Parathyroid adenoma (tissue), 2 donors: ENCODE measurements around the gene LRP2BP.

Experiments
- H2AFZ ChIP-seq: fragments of 300-600 bp; sonication (generic); one replicate; pipeline ENCODE4 v1.7.0; 2017; ENCODE audit warnings: antibody characterized with exemption, mild to moderate bottlenecking
- H3K27ac ChIP-seq: fragments of 300-600 bp; sonication (generic); one replicate; pipeline ENCODE4 v1.7.0; 2017
- H3K27me3 ChIP-seq: fragments of 300-600 bp; sonication (generic); one replicate; pipeline ENCODE4 v1.7.0; 2017; ENCODE audit warnings: low read length; ENCODE audit not compliant: control insufficient read depth, insufficient read depth
- H3K36me3 ChIP-seq: fragments of 300-600 bp; sonication (generic); one replicate; pipeline ENCODE4 v1.7.0; 2017; ENCODE audit warnings: low read length; ENCODE audit not compliant: control insufficient read depth, insufficient read depth
- H3K4me1 ChIP-seq: fragments of 300-600 bp; sonication (generic); one replicate; pipeline ENCODE4 v1.7.0; 2017; ENCODE audit warnings: control low read depth
- H3K4me2 ChIP-seq: fragments of 300-600 bp; sonication (generic); one replicate; pipeline ENCODE4 v1.7.0; 2017; ENCODE audit warnings: low read length
- H3K4me3 ChIP-seq: fragments of 300-600 bp; sonication (generic); one replicate; pipeline ENCODE4 v1.7.0; 2017; ENCODE audit warnings: low read depth, low read length
- H3K79me2 ChIP-seq: fragments of 300-600 bp; sonication (generic); one replicate; pipeline ENCODE4 v1.7.0; 2017; ENCODE audit warnings: control low read depth
- H3K9ac ChIP-seq: fragments of 300-600 bp; sonication (generic); one replicate; pipeline ENCODE4 v1.7.0; 2017; ENCODE audit warnings: mild to moderate bottlenecking
- H3K9me3 ChIP-seq: fragments of 300-600 bp; sonication (generic); one replicate; pipeline ENCODE4 v1.7.0; 2017; ENCODE audit warnings: low read length; ENCODE audit not compliant: control insufficient read depth
- TF ChIP-seq, protein P1 (sequence below): fragments of 300-600 bp; sonication (generic); IDR thresholded peaks from one replicate; pipeline ENCODE4 v1.7.0; 2017; ENCODE audit warnings: antibody characterized with exemption, mild to moderate bottlenecking
- donor health status: primary hyperparathyroidism.

Gene LRP2BP

DNA sequence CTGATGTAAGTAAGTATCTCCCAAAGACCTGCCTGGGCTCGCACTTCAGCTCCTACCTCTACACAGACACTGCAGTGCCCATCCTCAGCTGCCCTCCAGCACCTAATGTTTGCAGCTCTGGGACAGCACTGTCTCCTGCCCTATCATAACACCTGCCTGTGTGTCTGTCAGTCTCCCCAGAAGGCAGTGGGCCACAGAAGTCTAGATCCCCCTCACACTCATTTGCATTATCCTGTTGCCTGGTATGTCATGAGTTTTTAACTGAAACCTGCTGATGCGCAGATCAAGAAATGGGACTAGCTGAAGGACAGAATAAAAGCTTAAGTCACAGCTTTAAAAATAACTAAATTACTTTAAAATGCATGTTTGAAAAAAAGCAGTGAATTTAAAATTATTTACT lies 43.0 kb downstream of the LRP2BP start:
- no peaks in the 10 kb centered on the region for H3K27me3 ChIP-seq
- no peak overlapping the region for H2AFZ ChIP-seq
- H3K4me2 ChIP-seq: no peak overlapping the region
- TF ChIP-seq, protein P1, sequence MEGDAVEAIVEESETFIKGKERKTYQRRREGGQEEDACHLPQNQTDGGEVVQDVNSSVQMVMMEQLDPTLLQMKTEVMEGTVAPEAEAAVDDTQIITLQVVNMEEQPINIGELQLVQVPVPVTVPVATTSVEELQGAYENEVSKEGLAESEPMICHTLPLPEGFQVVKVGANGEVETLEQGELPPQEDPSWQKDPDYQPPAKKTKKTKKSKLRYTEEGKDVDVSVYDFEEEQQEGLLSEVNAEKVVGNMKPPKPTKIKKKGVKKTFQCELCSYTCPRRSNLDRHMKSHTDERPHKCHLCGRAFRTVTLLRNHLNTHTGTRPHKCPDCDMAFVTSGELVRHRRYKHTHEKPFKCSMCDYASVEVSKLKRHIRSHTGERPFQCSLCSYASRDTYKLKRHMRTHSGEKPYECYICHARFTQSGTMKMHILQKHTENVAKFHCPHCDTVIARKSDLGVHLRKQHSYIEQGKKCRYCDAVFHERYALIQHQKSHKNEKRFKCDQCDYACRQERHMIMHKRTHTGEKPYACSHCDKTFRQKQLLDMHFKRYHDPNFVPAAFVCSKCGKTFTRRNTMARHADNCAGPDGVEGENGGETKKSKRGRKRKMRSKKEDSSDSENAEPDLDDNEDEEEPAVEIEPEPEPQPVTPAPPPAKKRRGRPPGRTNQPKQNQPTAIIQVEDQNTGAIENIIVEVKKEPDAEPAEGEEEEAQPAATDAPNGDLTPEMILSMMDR: no peak
- H3K4me3 ChIP-seq: no peak overlapping the region
- H3K79me2 ChIP-seq: no peaks in the 10 kb centered on the region
- no peaks in the 10 kb centered on the region for H3K36me3 ChIP-seq
- H3K27ac ChIP-seq: no peak overlapping the region
- H3K9me3 ChIP-seq: no peaks in the 10 kb centered on the region
- H3K9ac ChIP-seq: no peak overlapping the region
- H3K4me1 ChIP-seq: no peaks in the 10 kb centered on the region

DNA sequence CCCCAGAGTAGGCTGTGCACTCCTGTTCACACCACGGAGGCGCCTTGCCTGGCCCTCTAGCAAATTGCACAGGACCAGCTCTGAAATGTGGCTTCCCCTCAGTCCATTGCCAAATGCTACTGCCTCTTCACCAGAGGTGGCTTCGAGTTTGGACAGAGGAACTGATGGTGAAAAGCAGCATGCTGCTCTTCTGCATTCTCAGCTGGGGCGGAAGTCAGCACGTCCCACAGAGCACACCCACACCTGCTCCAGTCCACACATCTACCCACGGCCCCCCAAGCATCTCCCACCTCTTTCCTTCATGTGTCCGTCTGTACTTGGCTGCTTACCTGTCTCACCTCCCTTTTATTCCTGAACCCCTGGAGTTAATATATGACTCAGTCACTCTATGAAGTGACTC lies 43.5 kb downstream of the LRP2BP start:
- H3K79me2 ChIP-seq: no peaks in the 10 kb centered on the region
- H3K9me3 ChIP-seq: no peaks in the 10 kb centered on the region
- no peaks in the 10 kb centered on the region for H3K36me3 ChIP-seq
- no peak overlapping the region for H3K4me3 ChIP-seq
- no peak overlapping the region for H3K27ac ChIP-seq
- H2AFZ ChIP-seq: no peak overlapping the region
- H3K4me1 ChIP-seq: no peaks in the 10 kb centered on the region
- TF ChIP-seq, protein P1: no peak
- no peaks in the 10 kb centered on the region for H3K27me3 ChIP-seq
- H3K9ac ChIP-seq: no peak overlapping the region
- H3K4me2 ChIP-seq: no peak overlapping the region

DNA sequence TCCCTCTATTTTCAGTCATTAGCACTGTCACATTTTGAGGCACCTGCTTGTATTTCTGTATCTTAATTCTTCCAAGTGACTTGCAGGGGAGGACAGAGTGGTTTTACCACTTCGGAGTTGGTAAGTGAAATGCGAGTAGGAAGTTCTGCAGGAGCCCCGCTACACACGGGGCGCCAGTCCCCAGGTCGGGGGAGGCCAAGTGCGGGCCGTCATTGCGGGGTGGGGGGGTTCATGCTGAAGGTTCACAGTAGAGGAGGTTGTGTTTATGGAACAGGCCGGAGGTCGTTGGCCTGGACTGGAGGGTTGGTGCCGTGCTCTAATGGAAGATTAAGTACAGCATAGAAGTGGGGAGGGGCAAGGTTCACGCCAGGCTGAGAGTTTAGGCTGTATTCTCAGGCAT lies 44.0 kb downstream of the LRP2BP start:
- no peak overlapping the region for H3K27ac ChIP-seq
- H3K4me2 ChIP-seq: no peak overlapping the region
- no peak overlapping the region for H3K9ac ChIP-seq
- no peaks in the 10 kb centered on the region for H3K36me3 ChIP-seq
- no peak overlapping the region for H3K4me3 ChIP-seq
- no peaks in the 10 kb centered on the region for H3K79me2 ChIP-seq
- H3K4me1 ChIP-seq: no peaks in the 10 kb centered on the region
- H2AFZ ChIP-seq: no peak overlapping the region
- TF ChIP-seq, protein P1: no peak
- H3K9me3 ChIP-seq: no peaks in the 10 kb centered on the region
- H3K27me3 ChIP-seq: no peaks in the 10 kb centered on the region

DNA sequence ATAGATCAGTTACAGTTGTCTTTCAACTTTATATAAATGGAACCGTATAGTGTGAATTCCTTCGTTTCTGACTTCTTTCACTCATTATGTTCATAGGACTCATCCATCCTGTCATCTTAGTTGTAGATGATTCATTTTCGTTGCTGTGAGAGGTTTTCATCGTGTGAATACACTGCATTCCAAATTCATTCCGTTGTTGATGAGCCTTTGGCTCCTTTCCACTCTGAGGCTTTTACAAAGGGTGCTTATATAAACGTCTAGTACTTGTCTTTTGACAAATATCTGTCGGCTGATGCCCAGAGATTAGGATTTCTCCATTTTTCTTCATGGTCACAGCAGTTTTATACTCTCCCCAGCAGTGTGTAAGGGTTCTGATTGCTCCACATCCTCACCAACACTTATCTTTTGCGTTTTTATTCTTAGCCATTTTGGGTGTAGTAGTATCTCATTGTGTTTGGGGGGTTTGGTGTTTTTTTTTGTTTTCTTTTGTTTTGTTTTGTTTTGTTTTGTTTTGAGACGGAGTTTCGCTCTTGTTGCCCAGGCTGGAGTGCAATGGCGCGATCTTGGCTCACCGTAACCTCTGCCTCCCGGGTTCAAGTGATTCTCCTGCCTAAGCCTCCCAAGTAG lies 48.6 kb downstream of the LRP2BP start:
- Histone ChIP-seq H3K27me3 (no peaks in the 10 kb centered on the region), H3K27ac (no peak overlapping the region), H3K4me2 (no peak overlapping the region), H3K9ac (no peak overlapping the region), H3K79me2 (no peaks in the 10 kb centered on the region), H2AFZ (no peak overlapping the region), H3K4me1 (no peaks in the 10 kb centered on the region), H3K36me3 (no peaks in the 10 kb centered on the region), H3K4me3 (no peak overlapping the region), H3K9me3 (no peaks in the 10 kb centered on the region)
- TF ChIP-seq, protein P1: no peak
